ENCODE data around the gene ERP44. TPM values are rescaled to one million over a fixed set of nuclear protein-coding genes. Genes with fewer than 3 reads are reported as not detected.

ERP44 gene
- total RNA-seq, 1 donor from 2014 or later = 18.3 TPM

- Mint-ChIP-seq H3K9me3 (no peaks in the 10 kb centered on the region), H3K36me3 (no peaks in the 10 kb centered on the region), H3K27me3 (ENCODE audit: low read depth) (no peaks in the 10 kb centered on the region), H3K4me3 (no peak overlapping the region), H3K27ac (no peak overlapping the region), H3K4me1 (peaks cover 18% of the 10 kb centered on the region)
- TF ChIP-seq, protein P1, sequence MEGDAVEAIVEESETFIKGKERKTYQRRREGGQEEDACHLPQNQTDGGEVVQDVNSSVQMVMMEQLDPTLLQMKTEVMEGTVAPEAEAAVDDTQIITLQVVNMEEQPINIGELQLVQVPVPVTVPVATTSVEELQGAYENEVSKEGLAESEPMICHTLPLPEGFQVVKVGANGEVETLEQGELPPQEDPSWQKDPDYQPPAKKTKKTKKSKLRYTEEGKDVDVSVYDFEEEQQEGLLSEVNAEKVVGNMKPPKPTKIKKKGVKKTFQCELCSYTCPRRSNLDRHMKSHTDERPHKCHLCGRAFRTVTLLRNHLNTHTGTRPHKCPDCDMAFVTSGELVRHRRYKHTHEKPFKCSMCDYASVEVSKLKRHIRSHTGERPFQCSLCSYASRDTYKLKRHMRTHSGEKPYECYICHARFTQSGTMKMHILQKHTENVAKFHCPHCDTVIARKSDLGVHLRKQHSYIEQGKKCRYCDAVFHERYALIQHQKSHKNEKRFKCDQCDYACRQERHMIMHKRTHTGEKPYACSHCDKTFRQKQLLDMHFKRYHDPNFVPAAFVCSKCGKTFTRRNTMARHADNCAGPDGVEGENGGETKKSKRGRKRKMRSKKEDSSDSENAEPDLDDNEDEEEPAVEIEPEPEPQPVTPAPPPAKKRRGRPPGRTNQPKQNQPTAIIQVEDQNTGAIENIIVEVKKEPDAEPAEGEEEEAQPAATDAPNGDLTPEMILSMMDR (IDR thresholded peaks at IDR 0.05; ENCODE audit: unreplicated experiment) = no peak
- no peak for DNase-seq (ENCODE audit: low spot score in 2 of 2, unreplicated experiment in 2 of 2)
Observed at GRCh38 chr9:100087218-100087617, 11.6 kb downstream of the ERP44 start.

DNA sequence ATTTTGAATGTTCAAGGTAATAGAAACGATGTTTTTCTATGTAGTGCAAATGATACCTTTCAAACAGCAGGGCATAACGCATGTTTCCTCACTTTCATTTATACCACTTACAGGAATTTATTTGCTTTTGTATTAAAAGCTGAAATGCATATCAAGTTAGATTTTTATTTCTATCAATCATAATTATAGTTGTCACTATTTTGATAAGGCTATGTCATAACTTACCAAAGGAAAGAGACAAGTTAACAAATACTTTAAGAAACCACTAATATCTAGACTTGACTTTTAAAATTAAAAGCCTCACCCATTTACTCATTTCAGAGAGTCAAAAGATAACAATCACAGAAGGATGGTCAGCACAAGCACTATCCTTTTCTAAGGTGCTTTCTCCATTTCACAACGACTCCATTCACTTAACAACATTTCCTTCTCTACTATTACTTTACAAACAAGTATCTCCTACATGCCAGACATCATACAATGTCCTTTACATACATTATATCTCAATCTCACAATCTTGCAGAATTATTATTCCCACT is 12.6 kb downstream of the ERP44 start:
- DNase-seq (ENCODE audit: low spot score in 2 of 2, unreplicated experiment in 2 of 2) = no peak
- no peaks in the 10 kb centered on the region for H3K36me3 Mint-ChIP-seq
- H3K4me3 Mint-ChIP-seq = no peak overlapping the region
- H3K27ac Mint-ChIP-seq = no peak overlapping the region
- no peaks in the 10 kb centered on the region for H3K9me3 Mint-ChIP-seq
- no peaks in the 10 kb centered on the region for H3K27me3 Mint-ChIP-seq (ENCODE audit: low read depth)
- TF ChIP-seq, protein P1 (IDR thresholded peaks at IDR 0.05; ENCODE audit: unreplicated experiment) = no peak
- H3K4me1 Mint-ChIP-seq = peaks cover 23% of the 10 kb centered on the region

DNA sequence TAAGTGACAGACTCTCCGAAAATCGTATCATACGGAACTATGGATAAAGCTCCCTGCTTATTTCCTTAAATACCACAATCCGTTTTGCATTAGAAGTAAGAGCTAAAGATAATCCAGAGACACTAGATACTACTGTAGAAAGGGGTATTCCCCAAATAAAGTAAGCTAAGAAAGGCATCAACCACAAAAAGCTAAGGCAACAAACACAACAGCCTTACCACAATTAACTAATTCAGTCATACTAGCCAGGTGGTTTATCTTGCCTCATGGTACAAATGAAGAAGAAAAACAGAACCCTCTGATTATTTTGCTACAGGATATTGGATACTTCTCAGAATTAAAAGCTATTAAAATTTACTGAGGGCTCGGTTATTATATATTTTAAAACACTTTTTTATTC is 14.1 kb downstream of the ERP44 start:
- Mint-ChIP-seq H3K4me1 (peaks cover 23% of the 10 kb centered on the region), H3K4me3 (no peak overlapping the region), H3K27ac (no peak overlapping the region), H3K27me3 (ENCODE audit: low read depth) (no peaks in the 10 kb centered on the region), H3K9me3 (no peaks in the 10 kb centered on the region), H3K36me3 (no peaks in the 10 kb centered on the region)
- TF ChIP-seq, protein P1 (IDR thresholded peaks at IDR 0.05; ENCODE audit: unreplicated experiment) = no peak
- no peak for DNase-seq (ENCODE audit: low spot score in 2 of 2, unreplicated experiment in 2 of 2)

- TF ChIP-seq, protein P1 (IDR thresholded peaks at IDR 0.05; ENCODE audit: unreplicated experiment) = no peak
- Mint-ChIP-seq H3K36me3 (no peaks in the 10 kb centered on the region), H3K27ac (no peak overlapping the region), H3K4me1 (peaks cover 23% of the 10 kb centered on the region), H3K9me3 (no peaks in the 10 kb centered on the region), H3K27me3 (ENCODE audit: low read depth) (no peaks in the 10 kb centered on the region), H3K4me3 (no peak overlapping the region)
- DNase-seq (ENCODE audit: low spot score in 2 of 2, unreplicated experiment in 2 of 2) = no peak
Observed at GRCh38 chr9:100084128-100084453, 14.7 kb downstream of the ERP44 start.

DNA sequence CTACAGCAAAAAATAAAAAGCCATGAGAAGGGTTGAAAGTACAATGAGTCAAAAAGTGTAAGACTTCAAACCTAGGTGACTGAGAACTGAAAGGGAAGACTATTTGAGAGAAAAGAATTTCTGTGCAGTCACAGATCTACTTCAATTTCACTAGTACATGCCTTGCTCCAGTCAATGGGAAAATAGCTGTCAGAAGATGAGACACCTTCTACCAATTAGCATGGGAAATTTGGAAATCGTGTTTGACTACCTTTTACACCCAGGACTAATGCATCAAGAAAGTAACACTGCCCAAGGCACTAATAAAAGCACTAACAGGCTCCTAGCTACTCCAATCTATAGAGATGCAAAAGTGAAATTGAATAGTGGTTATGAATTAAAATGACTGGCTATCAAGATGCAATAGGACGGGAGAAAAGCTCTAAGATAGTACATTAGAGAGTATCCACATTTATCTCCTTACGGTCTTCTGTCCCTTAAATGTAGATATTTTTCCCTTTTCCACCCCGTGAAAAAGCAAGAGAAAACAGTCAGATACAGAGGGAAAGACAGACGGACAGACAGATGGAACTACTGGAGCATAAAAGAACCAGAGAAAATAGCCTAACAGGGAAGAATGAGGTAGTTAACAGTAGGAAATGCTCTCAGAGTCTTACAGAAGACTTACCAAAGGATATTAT is 15.2 kb downstream of the ERP44 start:
- DNase-seq (ENCODE audit: low spot score in 2 of 2, unreplicated experiment in 2 of 2) = no peak
- peaks cover 23% of the 10 kb centered on the region for H3K4me1 Mint-ChIP-seq
- H3K36me3 Mint-ChIP-seq = peaks cover 3% of the 10 kb centered on the region
- H3K27ac Mint-ChIP-seq = no peak overlapping the region
- no peaks in the 10 kb centered on the region for H3K9me3 Mint-ChIP-seq
- no peak overlapping the region for H3K4me3 Mint-ChIP-seq
- TF ChIP-seq, protein P1 (IDR thresholded peaks at IDR 0.05; ENCODE audit: unreplicated experiment) = no peak
- H3K27me3 Mint-ChIP-seq (ENCODE audit: low read depth) = no peaks in the 10 kb centered on the region
